Measurements from ENCODE around the gene UBALD2. TPM values are rescaled to one million over a fixed set of nuclear protein-coding genes. Genes with fewer than 3 reads are reported as not detected.
A peak's percentile ranks its signal among the peaks of the same experiment; 100 is the strongest.

Gene UBALD2
- total and polyA plus RNA-seq, 2 of the 13 experiments (the other 11 are each of a cell fraction or from before 2014, with no cell fraction given) = 3.3 to 89.7 TPM

DNA sequence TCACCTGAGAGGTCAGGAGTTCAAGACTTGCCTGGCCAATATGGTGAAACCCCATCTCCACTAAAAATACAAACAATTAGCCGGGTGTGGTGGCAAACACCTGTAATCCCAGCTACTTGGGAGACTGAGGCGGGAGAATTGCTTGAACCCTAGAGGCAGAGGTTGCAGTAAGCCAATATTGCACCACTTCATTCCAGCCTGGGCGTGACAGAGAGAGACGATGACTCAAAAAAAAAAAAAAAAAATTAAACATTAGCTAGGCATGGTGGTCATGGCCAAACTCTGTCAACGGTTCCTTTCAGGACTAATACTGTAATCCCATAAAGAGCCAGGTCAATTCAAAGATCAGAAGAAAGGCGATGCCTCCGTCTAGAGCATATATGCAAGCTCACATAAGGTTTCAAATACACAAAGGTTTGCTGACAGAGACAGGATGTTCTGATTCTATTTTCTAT is 27.3 kb upstream of the UBALD2 start (continued):
- TF ChIP-seq ASH2L (IDR thresholded peaks at IDR 0.05; ENCODE audit: insufficient read length, low read depth, low read length) (no peak), ZNF746 (CRISPR knock-in tag; IDR thresholded peaks at IDR 0.05) (no peak), JDP2 (CRISPR knock-in tag; IDR thresholded peaks at IDR 0.05; ENCODE audit: borderline replicate concordance) (no peak), SNAPC4 (CRISPR knock-in tag; IDR thresholded peaks at IDR 0.05) (no peak), ZSCAN25 (CRISPR knock-in tag; IDR thresholded peaks at IDR 0.05) (no peak; the same call in 1 of the 2 replicates), MLLT10 (CRISPR knock-in tag; IDR thresholded peaks at IDR 0.05) (no peak), ZBTB39 (CRISPR knock-in tag; IDR thresholded peaks at IDR 0.05) (no peak), YY1 (IDR thresholded peaks at IDR 0.05; ENCODE audit: insufficient read depth, insufficient replicate concordance, low read depth, low read length) (no peak), ZFY (CRISPR knock-in tag; IDR thresholded peaks at IDR 0.05) (no peak), GRHL1 (CRISPR knock-in tag; conservative IDR thresholded peaks at IDR 0.05) (no peak), DRAP1 (CRISPR knock-in tag; IDR thresholded peaks at IDR 0.05) (0 out of 2 replicates have a peak, but pooled peaks have one; percentile 31), FOXK1 (CRISPR knock-in tag; IDR thresholded peaks at IDR 0.05; ENCODE audit: borderline replicate concordance, low read depth) (peak; percentile 38; the same call in 1 of the 2 replicates), ZNF24 (IDR thresholded peaks at IDR 0.05) (no peak), ZNF253 (CRISPR knock-in tag; IDR thresholded peaks at IDR 0.05; ENCODE audit: borderline replicate concordance) (no peak), IRF2 (CRISPR knock-in tag; IDR thresholded peaks at IDR 0.05) (peak; percentile 45; the same call in 1 of the 2 replicates), KDM4B (CRISPR knock-in tag; IDR thresholded peaks at IDR 0.05) (no peak), NCOA5 (CRISPR knock-in tag; IDR thresholded peaks at IDR 0.05) (no peak), TBX3 (IDR thresholded peaks at IDR 0.05; ENCODE audit: borderline replicate concordance) (no peak), KDM3A (CRISPR knock-in tag; IDR thresholded peaks at IDR 0.05; ENCODE audit: low read depth) (no peak; the same call in 1 of the 2 replicates)
- TF ChIP-seq, protein P1, sequence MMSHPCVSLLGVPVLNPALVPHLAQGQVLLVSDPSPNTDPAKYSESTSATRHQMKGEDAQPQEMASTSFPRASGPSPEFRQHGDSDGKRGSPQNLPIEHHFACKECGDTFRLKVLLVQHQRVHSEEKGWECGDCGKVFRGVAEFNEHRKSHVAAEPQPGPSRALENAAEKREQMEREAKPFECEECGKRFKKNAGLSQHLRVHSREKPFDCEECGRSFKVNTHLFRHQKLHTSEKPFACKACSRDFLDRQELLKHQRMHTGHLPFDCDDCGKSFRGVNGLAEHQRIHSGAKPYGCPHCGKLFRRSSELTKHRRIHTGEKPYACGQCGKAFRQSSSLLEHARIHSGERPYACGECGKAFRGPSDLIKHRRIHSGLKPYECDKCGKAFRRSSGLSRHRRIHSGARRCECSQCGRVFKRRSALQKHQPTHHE (CRISPR knock-in tag; IDR thresholded peaks at IDR 0.05; ENCODE audit: borderline replicate concordance) = no peak

Data from HepG2 (cell line).